H9 (cell line): ENCODE data around the gene JPT2. TPM values are rescaled to one million over a fixed set of nuclear protein-coding genes. Genes with fewer than 3 reads are reported as not detected.

Experiments
- DNase-seq: peaks from one replicate; pipeline ENCODE4 v3.0.0-alpha.2; 2017
- H2AFZ ChIP-seq: one replicate; pipeline ENCODE4 v1.6.1; 2013; ENCODE audit warnings: mild to moderate bottlenecking, low read length, control low read depth, moderate library complexity
- H2AK5ac ChIP-seq: 2 replicates; pipeline ENCODE4 v1.6.1; 2013; ENCODE audit warnings: low read length, control low read depth, mixed read lengths; ENCODE audit not compliant: insufficient read length
- H2BK120ac ChIP-seq: one replicate; pipeline ENCODE4 v1.6.1; 2013; ENCODE audit warnings: low read depth, mild to moderate bottlenecking, low read length, control low read depth, inconsistent platforms; ENCODE audit not compliant: poor library complexity, severe bottlenecking
- H2BK12ac ChIP-seq: 2 replicates; pipeline ENCODE4 v1.6.1; 2013; ENCODE audit warnings: low read length, control low read depth, mixed read lengths, low read depth; ENCODE audit not compliant: insufficient read length
- H2BK15ac ChIP-seq: 2 replicates; pipeline ENCODE4 v1.6.1; 2013; ENCODE audit warnings: low read depth, low read length, control low read depth
- H2BK20ac ChIP-seq: one replicate; pipeline ENCODE4 v1.6.1; 2013; ENCODE audit warnings: low read depth, mild to moderate bottlenecking, low read length, control low read depth, inconsistent platforms; ENCODE audit not compliant: poor library complexity, severe bottlenecking
- H2BK5ac ChIP-seq: 2 replicates; pipeline ENCODE4 v1.6.1; 2013; ENCODE audit warnings: low read length, control low read depth, mixed read lengths; ENCODE audit not compliant: insufficient read length
- H3K14ac ChIP-seq: 2 replicates; pipeline ENCODE4 v1.6.1; 2013; ENCODE audit warnings: low read length, control low read depth; ENCODE audit not compliant: insufficient read depth
- H3K18ac ChIP-seq: 2 replicates; pipeline ENCODE4 v1.6.1; 2013; ENCODE audit warnings: low read depth, mild to moderate bottlenecking, mixed read lengths, low read length, control low read depth; ENCODE audit not compliant: insufficient read length
- H3K23ac ChIP-seq: 2 replicates; pipeline ENCODE4 v1.6.1; 2013; ENCODE audit warnings: low read length, control low read depth, mixed read lengths, low read depth; ENCODE audit not compliant: insufficient read length
- H3K23me2 ChIP-seq: 2 replicates; pipeline ENCODE4 v1.6.1; 2013; ENCODE audit warnings: low read depth, mild to moderate bottlenecking, mixed read lengths, low read length, control low read depth; ENCODE audit not compliant: insufficient read length, poor library complexity, severe bottlenecking
- H3K27ac ChIP-seq: 2 replicates; pipeline ENCODE4 v1.5.1; 2013; ENCODE audit warnings: low read length, control low read depth, mixed read lengths, low read depth; ENCODE audit not compliant: insufficient read length
- H3K27me3 ChIP-seq: 2 replicates; pipeline ENCODE4 v1.6.1; 2013; ENCODE audit warnings: low read length, control low read depth, inconsistent platforms; ENCODE audit not compliant: insufficient read depth
- H3K4ac ChIP-seq: 2 replicates; pipeline ENCODE4 v1.6.1; 2013; ENCODE audit warnings: low read depth, mild to moderate bottlenecking, control low read depth, inconsistent platforms, low read length, moderate library complexity
- H3K4me1 ChIP-seq: 2 replicates; pipeline ENCODE4 v1.6.1; 2013; ENCODE audit warnings: low read length, control low read depth, inconsistent platforms; ENCODE audit not compliant: insufficient read depth
- H3K4me2 ChIP-seq: 2 replicates; pipeline ENCODE4 v1.6.1; 2013; ENCODE audit warnings: low read length, control low read depth, mixed read lengths; ENCODE audit not compliant: insufficient read length, insufficient read depth
- H3K56ac ChIP-seq: 2 replicates; pipeline ENCODE4 v1.6.1; 2013; ENCODE audit warnings: low read depth, mild to moderate bottlenecking, mixed read lengths, low read length, control low read depth; ENCODE audit not compliant: insufficient read length
- H3K79me1 ChIP-seq: 2 replicates; pipeline ENCODE4 v1.6.1; 2013; ENCODE audit warnings: low read depth, mild to moderate bottlenecking, moderate library complexity, low read length, control low read depth, inconsistent platforms; ENCODE audit not compliant: insufficient read depth, poor library complexity, severe bottlenecking
- H3K79me2 ChIP-seq: 2 replicates; pipeline ENCODE4 v1.6.1; 2013; ENCODE audit warnings: low read length, control low read depth, inconsistent platforms; ENCODE audit not compliant: insufficient read depth
- H3K9ac ChIP-seq: 2 replicates; pipeline ENCODE4 v1.6.1; 2013; ENCODE audit warnings: low read length, control low read depth, mixed read lengths; ENCODE audit not compliant: insufficient read length; ENCODE audit errors: extremely low read depth
- H3K9me3 ChIP-seq: one replicate; pipeline ENCODE4 v1.6.1; 2013; ENCODE audit warnings: low read depth, low read length, inconsistent platforms; ENCODE audit not compliant: control insufficient read depth
- H3T11ph ChIP-seq: one replicate; pipeline ENCODE4 v1.6.1; 2013; ENCODE audit warnings: mild to moderate bottlenecking, low read length, control low read depth, inconsistent platforms
- H4K20me1 ChIP-seq: one replicate; pipeline ENCODE4 v1.6.1; 2013; ENCODE audit not compliant: control insufficient read depth, insufficient read length, insufficient read depth
- H4K5ac ChIP-seq: 2 replicates; pipeline ENCODE4 v1.6.1; 2013; ENCODE audit warnings: low read depth, mild to moderate bottlenecking, mixed read lengths, low read length, control low read depth; ENCODE audit not compliant: insufficient read length
- H4K8ac ChIP-seq: replicated peaks from 2 replicates; pipeline ENCODE4 v1.6.1; 2013; ENCODE audit warnings: low read length, control low read depth, mixed read lengths, low read depth; ENCODE audit not compliant: insufficient read length
- H4K91ac ChIP-seq: 2 replicates; pipeline ENCODE4 v1.6.1; 2013; ENCODE audit warnings: low read depth, mild to moderate bottlenecking, moderate library complexity, mixed read lengths, low read length, control low read depth; ENCODE audit not compliant: insufficient read length
- H3K27ac Mint-ChIP-seq, 3 experiments: 2 replicates in 2 of 3; 3 replicates in 1 of 3; pipeline ENCODE4 v1.8.0; 2020 to 2021; ENCODE audit warnings: mixed read lengths in 3 of 3, mild to moderate bottlenecking in 1 of 3, moderate library complexity in 1 of 3
- H3K27me3 Mint-ChIP-seq: 2 replicates; pipeline ENCODE4 v1.8.0; 2021; ENCODE audit warnings: low read depth, mild to moderate bottlenecking, moderate library complexity, mixed read lengths
- H3K36me3 Mint-ChIP-seq, 3 experiments: 2 replicates in 2 of 3; 3 replicates in 1 of 3; pipeline ENCODE4 v1.8.0; 2020 to 2021; ENCODE audit warnings: low read depth in 3 of 3, mixed read lengths in 3 of 3; ENCODE audit not compliant: insufficient read depth in 1 of 3
- H3K4me1 Mint-ChIP-seq, 2 experiments: 2 replicates each; pipeline ENCODE4 v1.8.0; 2020; ENCODE audit warnings: mixed read lengths in 2 of 2
- H3K4me3 Mint-ChIP-seq, 2 experiments: 2 replicates in 1 of 2; 3 replicates in 1 of 2; pipeline ENCODE4 v1.8.0; 2020 to 2021; ENCODE audit warnings: mild to moderate bottlenecking in 2 of 2, mixed read lengths in 2 of 2, moderate library complexity in 1 of 2
- H3K9me3 Mint-ChIP-seq, 2 experiments: 2 replicates in 1 of 2; 3 replicates in 1 of 2; pipeline ENCODE4 v1.8.0; 2020; ENCODE audit warnings: mild to moderate bottlenecking in 2 of 2, mixed read lengths in 2 of 2, moderate library complexity in 1 of 2
- WGBS: extraction: QIAGEN DNeasy Blood & Tissue Kit; methylation state at CpG from one replicate; pipeline ENCODE4 v1.1.7; 2013; ENCODE audit warnings: missing lambda C conversion rate, low lambda C conversion rate, mixed read lengths; ENCODE audit not compliant: insufficient read length; ENCODE audit errors: extremely low coverage; 5-methylcytosine and 5-hydroxymethylcytosine counted together
- total RNA-seq: library from RNA; stranded (reverse); gene quantifications from 2 replicates; pipeline ENCODE4 v1.2.1, GENCODE V29; 2021
- TF ChIP-seq, protein P1 (sequence below): fragments of 200-600 bp; sonication (generic); conservative IDR thresholded peaks from 3 replicates; pipeline ENCODE4 v1.8.0; 2021; ENCODE audit warnings: antibody characterized with exemption, mild to moderate bottlenecking

Gene JPT2
- total RNA-seq, 1 experiment from 2014 or later, result 206 TPM

DNA sequence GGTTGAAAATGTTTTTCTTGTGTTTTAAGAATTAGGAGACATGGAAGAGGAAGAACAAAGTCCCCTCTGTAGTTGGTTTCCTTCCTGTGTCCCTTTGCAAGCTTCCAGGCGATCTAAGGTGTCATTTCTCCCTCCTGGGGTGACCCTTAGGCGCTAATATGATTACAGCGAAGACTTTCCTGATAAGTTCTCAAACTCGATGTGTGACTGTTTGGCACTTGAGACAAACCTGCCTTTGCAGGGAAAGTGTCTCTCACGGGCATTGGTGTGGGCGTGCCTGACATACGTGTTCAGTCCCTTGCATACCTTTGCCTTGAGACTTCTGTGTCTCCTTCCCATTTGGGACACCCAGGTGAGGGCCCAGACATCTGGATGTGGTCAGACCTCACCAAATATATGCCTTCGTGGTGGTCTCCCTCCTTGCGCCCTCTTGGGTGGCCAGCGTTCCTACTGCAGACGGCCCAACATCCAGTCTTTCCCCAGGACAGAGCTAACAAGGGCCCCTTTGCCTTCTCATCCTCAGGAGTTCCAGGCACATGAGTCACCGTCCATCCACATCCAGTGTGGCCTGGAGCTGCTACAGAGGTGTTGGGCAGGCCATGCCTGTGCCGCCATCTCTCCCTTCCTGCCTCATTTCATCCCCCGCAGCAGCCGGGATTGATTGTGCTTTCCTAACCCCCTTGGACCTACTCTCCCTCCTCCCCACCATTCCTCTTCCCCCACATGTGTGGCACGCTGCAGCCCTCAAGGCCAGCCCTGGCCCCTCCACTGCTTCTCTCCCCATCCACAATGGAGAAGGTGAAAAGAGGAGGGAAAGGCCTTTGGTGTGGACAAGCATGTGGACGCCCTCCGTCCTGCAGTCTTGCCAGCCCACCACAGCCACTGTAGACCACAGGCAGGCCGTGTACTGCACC, 3.1 kb upstream of the JPT2 start:
- H3K9me3 Mint-ChIP-seq, result no peaks in the 10 kb centered on the region
- peaks cover 11 to 16% of the 10 kb centered on the region in 2 experiments for H3K4me1 Mint-ChIP-seq
- no peak overlapping the region for H3K18ac ChIP-seq
- no peaks in the 10 kb centered on the region for H3K27me3 ChIP-seq
- H4K20me1 ChIP-seq, result no peaks in the 10 kb centered on the region
- H2BK20ac ChIP-seq, result no peak overlapping the region
- WGBS, result no CpG with 5 or more reads among the region's 19 CpGs
- no peak overlapping the region for H3K27ac ChIP-seq
- H3T11ph ChIP-seq, result no peak overlapping the region
- H2BK120ac ChIP-seq, result no peak overlapping the region
- no peak overlapping the region for H3K4me2 ChIP-seq
- no peak overlapping the region for H3K23ac ChIP-seq
- H3K27me3 Mint-ChIP-seq, result no peaks in the 10 kb centered on the region; the same call in 1 of the 2 replicates
- H3K23me2 ChIP-seq, result peaks cover 6% of the 10 kb centered on the region
- H2BK15ac ChIP-seq, result no peak overlapping the region
- no peak overlapping the region for H2BK5ac ChIP-seq
- H3K9me3 ChIP-seq, result no peaks in the 10 kb centered on the region
- H4K5ac ChIP-seq, result no peak overlapping the region
- H2AFZ ChIP-seq, result no peak overlapping the region
- no peak for DNase-seq
- no peak overlapping the region for H4K8ac ChIP-seq
- no peak overlapping the region for H4K91ac ChIP-seq
- no peak overlapping the region for H3K14ac ChIP-seq
- H3K27ac Mint-ChIP-seq, result peak overlapping the region in 1 of 3 experiments; percentile 61; a peak in 1 of 7 replicates
- no peak overlapping the region for H2AK5ac ChIP-seq
- peaks cover 16% of the 10 kb centered on the region for H3K79me2 ChIP-seq
- no peaks in the 10 kb centered on the region for H3K4me1 ChIP-seq
- H3K56ac ChIP-seq, result no peak overlapping the region
- H3K4ac ChIP-seq, result no peak overlapping the region
- H3K79me1 ChIP-seq, result no peaks in the 10 kb centered on the region
- peaks cover 29 to 72% (median 58%) of the 10 kb centered on the region in 3 experiments; a peak in 6 of 7 replicates for H3K36me3 Mint-ChIP-seq
- TF ChIP-seq, protein P1, sequence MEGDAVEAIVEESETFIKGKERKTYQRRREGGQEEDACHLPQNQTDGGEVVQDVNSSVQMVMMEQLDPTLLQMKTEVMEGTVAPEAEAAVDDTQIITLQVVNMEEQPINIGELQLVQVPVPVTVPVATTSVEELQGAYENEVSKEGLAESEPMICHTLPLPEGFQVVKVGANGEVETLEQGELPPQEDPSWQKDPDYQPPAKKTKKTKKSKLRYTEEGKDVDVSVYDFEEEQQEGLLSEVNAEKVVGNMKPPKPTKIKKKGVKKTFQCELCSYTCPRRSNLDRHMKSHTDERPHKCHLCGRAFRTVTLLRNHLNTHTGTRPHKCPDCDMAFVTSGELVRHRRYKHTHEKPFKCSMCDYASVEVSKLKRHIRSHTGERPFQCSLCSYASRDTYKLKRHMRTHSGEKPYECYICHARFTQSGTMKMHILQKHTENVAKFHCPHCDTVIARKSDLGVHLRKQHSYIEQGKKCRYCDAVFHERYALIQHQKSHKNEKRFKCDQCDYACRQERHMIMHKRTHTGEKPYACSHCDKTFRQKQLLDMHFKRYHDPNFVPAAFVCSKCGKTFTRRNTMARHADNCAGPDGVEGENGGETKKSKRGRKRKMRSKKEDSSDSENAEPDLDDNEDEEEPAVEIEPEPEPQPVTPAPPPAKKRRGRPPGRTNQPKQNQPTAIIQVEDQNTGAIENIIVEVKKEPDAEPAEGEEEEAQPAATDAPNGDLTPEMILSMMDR, result no peak
- no peak overlapping the region for H3K9ac ChIP-seq
- no peak overlapping the region; a peak in 1 of 5 replicates for H3K4me3 Mint-ChIP-seq
- no peak overlapping the region for H2BK12ac ChIP-seq
